IMR-90 (cell line): ENCODE results near the gene GOLGA6C. TPM values are rescaled to one million over a fixed set of nuclear protein-coding genes. Genes with fewer than 3 reads are reported as not detected.

Experiments used
- ATAC-seq: fragments of 200-7000 bp; cut with Tn5 transposase; 2 replicates; pipeline ENCODE4 v1.9.1; 2020; ENCODE audit warnings: low read depth, mild to moderate bottlenecking, moderate library complexity
- BruUV-seq: library from RNA; stranded (reverse); fragments of 400-500 nt; replicated peaks from 2 replicates; lab custom pipeline; 2021; lab: Mats Ljungman, UMichigan
- CTCF ChIA-PET: fragments of 300-600 bp; formaldehyde crosslinking; extraction: SDS; loops from one replicate; lab custom pipeline; 2021; ENCODE audit warnings: antibody characterized with exemption; lab: Yijun Ruan, JAX
- POLR2A ChIA-PET: fragments of 300-600 bp; sonication (Branson Sonifier 250); formaldehyde crosslinking; loops from one replicate; lab custom pipeline; 2022; ENCODE audit warnings: antibody characterized with exemption; ENCODE audit not compliant: unreplicated experiment; lab: Charles Lee
- DNase-seq: peaks from one replicate; pipeline ENCODE4 v3.0.0; 2013
- H2AFZ ChIP-seq: replicated peaks from 2 replicates; pipeline ENCODE3; 2013; ENCODE audit warnings: low read length, mild to moderate bottlenecking; ENCODE audit not compliant: poor library complexity
- H2AK5ac ChIP-seq: 2 replicates; pipeline ENCODE4 v1.6.1; 2013; ENCODE audit warnings: low read depth, low read length, inconsistent platforms
- H2AK9ac ChIP-seq: replicated peaks from 2 replicates; pipeline ENCODE3; 2013; ENCODE audit warnings: mild to moderate bottlenecking, low read depth, low read length, moderate library complexity; ENCODE audit not compliant: poor library complexity
- H2BK120ac ChIP-seq: 2 replicates; pipeline ENCODE4 v1.6.1; 2013; ENCODE audit warnings: low read depth, low read length, inconsistent platforms
- H2BK15ac ChIP-seq: 3 replicates; pipeline ENCODE4 v1.6.1; 2013; ENCODE audit warnings: low read depth, low read length, inconsistent platforms
- H2BK20ac ChIP-seq: 2 replicates; pipeline ENCODE4 v1.6.1; 2013; ENCODE audit warnings: low read depth, mild to moderate bottlenecking, inconsistent platforms, low read length, moderate library complexity
- H2BK5ac ChIP-seq: 2 replicates; pipeline ENCODE4 v1.6.1; 2013; ENCODE audit warnings: mild to moderate bottlenecking, low read depth, low read length, inconsistent platforms; ENCODE audit not compliant: poor library complexity, severe bottlenecking
- H3K14ac ChIP-seq: replicated peaks from 2 replicates; pipeline ENCODE4 v1.6.1; 2013; ENCODE audit warnings: low read depth, low read length, inconsistent platforms
- H3K18ac ChIP-seq: 2 replicates; pipeline ENCODE4 v1.6.1; 2013; ENCODE audit warnings: low read depth, low read length, control low read depth
- H3K23ac ChIP-seq: 2 replicates; pipeline ENCODE4 v1.6.1; 2013; ENCODE audit warnings: low read depth, low read length, inconsistent platforms
- H3K27ac ChIP-seq: 2 replicates; pipeline ENCODE4 v1.5.1; 2013; ENCODE audit warnings: mild to moderate bottlenecking, control low read depth, low read length; ENCODE audit not compliant: insufficient read depth
- H3K27me3 ChIP-seq: 2 replicates; pipeline ENCODE4 v1.6.1; 2013; ENCODE audit warnings: low read length; ENCODE audit not compliant: control insufficient read depth, insufficient read depth
- H3K36me3 ChIP-seq: 2 replicates; pipeline ENCODE4 v1.6.1; 2013; ENCODE audit warnings: low read length, mixed read lengths; ENCODE audit not compliant: control insufficient read depth, insufficient read depth
- H3K4ac ChIP-seq: 2 replicates; pipeline ENCODE4 v1.6.1; 2013; ENCODE audit warnings: low read depth, low read length, inconsistent platforms
- H3K4me1 ChIP-seq: 2 replicates; pipeline ENCODE4 v1.6.1; 2013; ENCODE audit warnings: low read length, mixed read lengths; ENCODE audit not compliant: control insufficient read depth, insufficient read depth
- H3K4me2 ChIP-seq: 2 replicates; pipeline ENCODE4 v1.6.1; 2013; ENCODE audit warnings: low read depth, mild to moderate bottlenecking, control low read depth, low read length, moderate library complexity
- H3K4me3 ChIP-seq: 2 replicates; pipeline ENCODE4 v1.5.1; 2013; ENCODE audit warnings: low read depth, mild to moderate bottlenecking, control low read depth, low read length, moderate library complexity; ENCODE audit not compliant: insufficient read depth
- H3K56ac ChIP-seq: 2 replicates; pipeline ENCODE4 v1.6.1; 2013; ENCODE audit warnings: low read length, inconsistent platforms; ENCODE audit not compliant: insufficient read depth; ENCODE audit errors: extremely low read depth
- H3K79me1 ChIP-seq, 2 experiments: 2 replicates each; pipeline ENCODE4 v1.6.1; 2013; ENCODE audit warnings: low read length in 2 of 2, inconsistent platforms in 1 of 2, low read depth in 1 of 2
- H3K9ac ChIP-seq: 2 replicates; pipeline ENCODE4 v1.6.1; 2013; ENCODE audit warnings: low read depth, low read length, control low read depth
- H3K9me1 ChIP-seq: 2 replicates; pipeline ENCODE4 v1.6.1; 2013; ENCODE audit warnings: low read length, inconsistent platforms; ENCODE audit not compliant: insufficient read depth
- H3K9me3 ChIP-seq: 2 replicates; pipeline ENCODE4 v1.6.1; 2013; ENCODE audit warnings: low read length; ENCODE audit not compliant: control insufficient read depth, insufficient read depth
- H4K20me1 ChIP-seq: 2 replicates; pipeline ENCODE4 v1.6.1; 2013; ENCODE audit warnings: low read length, inconsistent platforms; ENCODE audit not compliant: insufficient read depth
- H4K5ac ChIP-seq: 2 replicates; pipeline ENCODE4 v1.6.1; 2013; ENCODE audit warnings: mild to moderate bottlenecking, low read depth, low read length, control low read depth
- H4K8ac ChIP-seq, 2 experiments: 2 replicates each; pipeline ENCODE4 v1.6.1; 2013; ENCODE audit warnings: low read depth in 2 of 2, low read length in 2 of 2, control low read depth in 1 of 2, inconsistent platforms in 1 of 2
- H4K91ac ChIP-seq: 2 replicates; pipeline ENCODE4 v1.6.1; 2013; ENCODE audit warnings: low read depth, low read length, inconsistent platforms; ENCODE audit not compliant: insufficient read depth
- CHD1 ChIP-seq: IDR thresholded peaks from 2 replicates; pipeline ENCODE4 v1.6.1; 2012; ENCODE audit warnings: low read depth, low read length, improper control_type of control experiment
- MAZ ChIP-seq: IDR thresholded peaks from 2 replicates; pipeline ENCODE4 v1.6.1; 2012; ENCODE audit warnings: low read depth, mild to moderate bottlenecking, low read length, improper control_type of control experiment, moderate library complexity, borderline replicate concordance
- RCOR1 ChIP-seq: IDR thresholded peaks from 2 replicates; pipeline ENCODE4 v1.6.1; 2012; ENCODE audit warnings: mild to moderate bottlenecking, low read length, improper control_type of control experiment; ENCODE audit not compliant: insufficient replicate concordance
- WGBS, 2 experiments: methylation state at CpG; one replicate each; pipeline versions ENCODE4 v1.1.5 to v1.1.7; 2013; ENCODE audit warnings: missing lambda C conversion rate in 2 of 2; ENCODE audit not compliant: insufficient read length in 1 of 2; ENCODE audit errors: extremely low coverage in 2 of 2; 5-methylcytosine and 5-hydroxymethylcytosine counted together
- dilution Hi-C: fragments of 300-500 bp; cut with HindIII; formaldehyde crosslinking; loops from one replicate; pipeline ENCODE4 v1.14.3; 2018; ENCODE audit warnings: low sequenced_read_pairs; ENCODE audit not compliant: unreplicated experiment
- in situ Hi-C: fragments of 300-500 bp; cut with MboI; formaldehyde crosslinking; loops from 3 replicates; pipeline ENCODE4 v1.14.3; 2019; ENCODE audit warnings: low sequenced_read_pairs, inconsistent platforms, mixed read lengths
- intact Hi-C: fragments of 100-400 bp; cut with micrococcal nuclease; formaldehyde crosslinking; loops from 2 replicates; pipeline ENCODE4 v1.10.0; 2022
- polyA plus RNA-seq, 3 experiments: library from polyadenylated mRNA; depleted of rRNA; stranded (reverse); fragments of >200 nt; gene quantifications; 2 replicates each; pipeline ENCODE4 v1.2.3, GENCODE V29; 2012; ENCODE audit warnings: low replicate concordance in 1 of 3
- total RNA-seq: library from RNA; depleted of rRNA; stranded (reverse); fragments of >200 nt; gene quantifications from 2 replicates; pipeline ENCODE4 v1.2.3, GENCODE V29; 2012

Gene GOLGA6C
- total and polyA plus RNA-seq, 2 of the 4 experiments (the other 2 are of a cell fraction) = not detected

GRCh38 chr15:75233504-75234190, 24.5 kb upstream of the GOLGA6C start:
- no peak overlapping the region for H3K14ac ChIP-seq
- TF ChIP-seq CHD1 = no peak
- no peak for TF ChIP-seq RCOR1
- TF ChIP-seq MAZ = no peak
- H3K23ac ChIP-seq = no peak overlapping the region
- H3K27me3 ChIP-seq = peaks cover 75% of the 10 kb centered on the region
- intact Hi-C loops = no loop called here
- no peak overlapping the region for H2AFZ ChIP-seq
- no peak overlapping the region for H2BK120ac ChIP-seq
- H3K9ac ChIP-seq = no peak overlapping the region
- DNase-seq (no peak), ATAC-seq (no peak)
- H3K4me2 ChIP-seq = no peak overlapping the region
- H2BK5ac ChIP-seq = no peak overlapping the region
- dilution Hi-C loops = no loop called here
- no peaks in the 10 kb centered on the region for H4K20me1 ChIP-seq
- BruUV-seq = no TSS peak
- 60% methylated on average over 1 of the region's 14 CpGs; no CpG with 5 or more reads in 1 of the 2 experiments for WGBS, 2 experiments
- in situ Hi-C loops = no loop called here
- no peak overlapping the region for H4K5ac ChIP-seq
- no peak overlapping the region for H3K4ac ChIP-seq
- H3K9me3 ChIP-seq = no peaks in the 10 kb centered on the region
- H2AK5ac ChIP-seq = no peak overlapping the region
- no peaks in the 10 kb centered on the region for H3K36me3 ChIP-seq
- H3K4me1 ChIP-seq = no peaks in the 10 kb centered on the region
- no peak overlapping the region for H3K4me3 ChIP-seq
- H3K56ac ChIP-seq = no peak overlapping the region
- H2BK20ac ChIP-seq = no peak overlapping the region
- no peak overlapping the region for H3K18ac ChIP-seq
- ChIA-PET POLR2A (no interaction called here), CTCF (no interaction called here)
- H2AK9ac ChIP-seq = no peak overlapping the region
- H2BK15ac ChIP-seq = no peak overlapping the region
- H4K8ac ChIP-seq = no peak overlapping the region
- no peaks in the 10 kb centered on the region for H3K9me1 ChIP-seq
- no peak overlapping the region for H3K27ac ChIP-seq
- H4K91ac ChIP-seq = no peak overlapping the region
- H3K79me1 ChIP-seq = no peaks in the 10 kb centered on the region
